HG03097 (cell line): ENCODE results near the gene PTPRN.
"Not testable (repeated sequence)": the region's sequence is repeated elsewhere in the genome, so short reads cannot be mapped to it uniquely, and the experiment has no call there.

Experiments used
- ATAC-seq: cut with Tn5 transposase; IDR thresholded peaks from one replicate; pipeline ENCODE4 v1.9.1; 2021; ENCODE audit not compliant: unreplicated experiment, low FRiP score

Gene PTPRN

DNA sequence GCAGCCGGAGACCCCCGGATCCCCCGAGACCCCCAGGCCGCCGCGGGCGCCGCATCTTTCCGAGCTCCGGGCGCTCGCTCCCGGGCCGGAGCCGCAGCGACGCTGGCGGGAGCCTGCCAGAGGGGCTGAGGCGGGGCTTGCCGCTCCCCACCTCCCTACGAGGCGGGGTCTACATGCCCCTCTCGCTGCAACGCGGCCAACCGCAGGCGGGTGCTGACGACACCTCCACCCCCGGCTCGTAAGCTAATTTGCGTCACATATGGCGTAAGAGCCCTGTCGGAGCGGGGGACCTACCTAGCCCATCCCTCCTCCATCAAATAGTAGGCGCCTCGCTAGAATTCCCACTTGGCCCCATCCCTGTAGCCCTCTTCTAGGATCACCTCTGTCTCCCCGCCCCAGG, at the start of gene PTPRN:
Gene PTPRN (minus strand): TSS at position 124 of the 400 bp plus-strand sequence. CDS start 69 bp downstream, at position 55.
- ATAC-seq = no peak

DNA sequence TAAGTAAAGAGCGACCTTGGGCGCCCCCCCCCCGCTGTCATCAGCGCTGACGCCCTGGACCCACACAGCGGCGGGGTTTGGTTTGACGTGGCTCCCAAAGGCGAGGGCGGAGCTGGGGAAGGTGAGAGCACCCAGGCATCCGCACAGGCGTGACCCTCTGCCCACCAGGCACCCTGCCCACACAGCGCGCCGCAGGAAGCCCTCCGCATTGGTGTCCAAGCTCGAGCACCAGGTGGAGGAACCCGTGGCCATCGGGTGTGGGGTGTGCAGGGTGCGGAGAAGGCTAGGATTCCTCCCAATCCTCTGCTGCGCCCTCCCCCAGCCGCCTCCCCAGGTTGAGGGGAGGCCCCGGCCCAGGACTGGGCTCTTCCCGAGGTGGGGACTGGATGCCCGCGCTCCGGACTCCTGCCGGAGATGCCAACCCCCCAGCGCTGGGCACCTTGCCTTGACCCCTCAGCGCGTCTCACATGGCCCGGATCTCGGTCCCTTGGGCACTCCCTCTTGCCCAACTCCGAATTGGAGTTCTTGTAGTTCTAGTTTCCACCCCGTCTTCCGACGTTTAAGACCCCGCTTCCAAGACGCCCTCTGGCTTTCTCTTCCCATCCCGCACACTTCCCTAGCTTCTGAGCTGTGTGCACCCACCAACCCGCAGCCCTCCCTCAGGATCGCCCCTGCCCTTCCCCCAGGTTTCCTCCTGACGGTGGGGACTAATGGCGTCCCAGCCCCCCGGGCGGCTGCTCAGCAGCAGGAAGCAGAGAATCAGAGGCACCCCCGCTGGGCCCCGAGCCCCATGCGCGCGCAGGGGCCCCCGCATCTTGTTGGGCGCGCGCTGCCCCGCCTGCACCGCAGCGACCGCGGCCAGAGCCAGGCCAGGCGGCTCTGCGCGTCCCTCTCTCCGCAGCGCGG, 49.2 kb upstream of the PTPRN start:
- ATAC-seq = no peak

DNA sequence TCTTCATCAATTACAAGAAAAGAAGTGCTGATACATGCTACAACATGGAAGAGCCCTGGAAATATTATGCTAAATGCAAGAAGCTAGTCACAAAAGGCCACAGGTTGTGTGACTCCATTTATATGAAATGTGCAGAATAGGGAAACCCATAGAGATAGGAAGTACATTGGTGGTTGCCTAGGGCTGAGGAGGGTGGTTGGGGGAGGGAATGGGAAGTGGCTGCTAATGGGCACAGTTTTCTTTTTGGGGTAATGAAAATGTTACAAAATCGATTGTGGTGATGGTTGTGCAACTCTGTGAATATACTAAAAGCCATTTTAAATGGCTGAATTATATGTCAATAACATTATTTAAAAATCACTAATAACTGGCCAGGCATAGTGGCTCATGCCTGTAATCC, 47.6 kb upstream of the PTPRN start:
- no peak for ATAC-seq

DNA sequence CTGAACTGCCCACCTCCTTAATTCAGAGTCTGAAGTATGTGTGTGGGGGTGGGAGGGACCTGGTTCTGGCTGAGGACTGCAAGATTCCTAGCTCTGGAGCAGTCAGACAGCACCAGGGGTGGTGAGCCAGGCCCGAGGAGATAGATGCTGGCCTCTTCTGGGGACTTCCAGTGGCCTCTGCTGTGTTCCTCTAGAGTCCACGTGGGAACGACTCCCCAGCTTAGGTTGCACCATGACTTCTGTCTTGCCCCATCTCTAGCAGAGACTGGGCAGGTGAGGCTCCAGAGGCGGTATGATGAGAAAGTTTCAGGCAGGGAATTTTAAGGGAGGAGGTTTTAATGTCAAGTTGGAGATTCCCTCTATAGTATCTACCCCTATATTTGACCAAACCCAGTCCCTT, 45.4 kb upstream of the PTPRN start:
- no peak for ATAC-seq

DNA sequence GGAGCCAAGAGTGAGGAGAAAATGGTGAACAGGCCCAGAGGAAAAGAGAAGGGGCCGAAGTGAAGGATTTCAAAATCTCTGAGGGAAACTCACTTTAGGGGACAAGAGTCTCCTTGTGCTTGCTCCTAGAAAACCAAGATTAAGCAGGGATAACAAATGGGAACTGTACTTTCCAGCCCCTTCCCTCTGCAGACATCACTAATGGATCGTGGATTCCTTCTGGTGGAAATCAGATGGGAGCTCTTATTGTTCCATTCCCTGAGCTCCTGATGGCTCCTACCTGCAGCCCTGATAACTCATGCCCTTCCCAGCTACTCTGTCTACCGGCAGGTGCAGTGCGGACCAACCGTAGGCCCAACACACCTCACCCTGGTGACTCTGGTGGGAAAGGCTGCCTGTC, 43.9 kb upstream of the PTPRN start:
- ATAC-seq = no peak

DNA sequence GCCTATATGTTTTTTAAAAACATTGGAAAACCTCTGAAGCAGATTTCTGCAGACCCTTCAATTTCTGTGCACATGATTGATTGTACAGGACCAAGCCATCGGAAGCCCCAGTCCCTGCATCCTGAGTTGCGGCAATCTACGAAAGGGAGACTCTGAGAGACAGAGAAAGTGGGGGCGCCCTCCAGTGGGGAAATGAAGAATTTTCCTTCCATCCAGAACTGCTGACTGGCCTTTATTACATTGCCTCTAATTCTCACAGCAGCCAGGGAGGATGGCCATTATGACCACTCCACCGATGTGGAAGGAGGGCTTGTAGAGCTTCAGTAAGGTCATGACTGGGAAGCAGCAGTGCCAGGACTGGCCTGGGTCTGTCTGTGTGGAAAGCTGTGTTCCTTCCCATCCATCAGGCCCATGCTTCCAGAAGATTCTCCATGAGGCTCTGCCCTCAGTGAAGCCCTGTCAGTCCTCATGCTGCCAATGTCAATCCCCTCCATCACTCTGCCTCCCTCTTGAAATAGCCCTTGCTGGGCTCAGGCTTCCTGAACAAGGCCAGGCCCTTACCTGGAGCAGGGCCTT, 43.3 kb upstream of the PTPRN start:
- ATAC-seq = no peak

DNA sequence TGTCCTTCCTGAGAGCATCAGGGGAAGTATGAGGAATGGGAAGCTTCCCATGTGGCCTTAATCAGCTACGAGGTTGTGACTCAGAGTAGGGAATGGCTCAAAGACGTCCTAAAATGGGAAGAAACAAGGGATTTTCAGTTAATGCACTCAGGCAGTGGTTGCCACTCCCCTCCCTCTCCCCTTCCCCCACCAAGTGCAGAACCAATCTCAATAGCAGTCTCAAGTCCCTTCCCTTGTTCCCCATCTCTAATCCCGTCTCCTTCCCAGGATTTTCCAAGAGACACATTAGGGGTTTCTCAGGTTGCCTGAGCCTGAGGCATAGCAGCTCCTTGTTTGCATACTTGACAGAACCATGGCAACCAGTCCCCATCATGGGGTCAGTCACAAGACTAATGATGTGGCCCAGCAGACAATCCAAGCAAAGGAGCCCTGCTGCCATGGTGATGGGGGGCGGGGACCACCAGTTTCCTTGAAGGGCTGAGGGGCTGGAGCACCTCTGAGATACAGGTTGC, 41.6 kb upstream of the PTPRN start:
- no peak for ATAC-seq

DNA sequence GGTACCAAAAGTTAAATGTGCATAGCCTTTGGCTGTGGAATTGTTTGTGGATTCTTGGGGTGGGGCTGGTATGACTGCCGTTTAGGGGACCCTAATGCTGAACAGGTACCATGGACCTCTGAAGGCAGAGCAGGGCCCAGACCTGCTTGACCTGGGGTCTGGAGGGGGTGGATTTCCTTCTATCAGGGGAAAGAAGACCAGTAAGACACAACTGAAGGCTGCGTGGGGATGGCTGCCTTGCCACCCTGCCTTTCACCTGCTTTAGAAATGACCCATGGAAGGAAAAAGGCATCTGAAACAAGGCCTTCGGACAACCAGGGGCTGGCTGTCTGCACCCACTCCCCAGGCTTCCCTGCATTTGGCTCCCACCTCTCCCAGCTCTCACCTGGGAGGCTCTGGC, 41.0 kb upstream of the PTPRN start:
- no peak for ATAC-seq

DNA sequence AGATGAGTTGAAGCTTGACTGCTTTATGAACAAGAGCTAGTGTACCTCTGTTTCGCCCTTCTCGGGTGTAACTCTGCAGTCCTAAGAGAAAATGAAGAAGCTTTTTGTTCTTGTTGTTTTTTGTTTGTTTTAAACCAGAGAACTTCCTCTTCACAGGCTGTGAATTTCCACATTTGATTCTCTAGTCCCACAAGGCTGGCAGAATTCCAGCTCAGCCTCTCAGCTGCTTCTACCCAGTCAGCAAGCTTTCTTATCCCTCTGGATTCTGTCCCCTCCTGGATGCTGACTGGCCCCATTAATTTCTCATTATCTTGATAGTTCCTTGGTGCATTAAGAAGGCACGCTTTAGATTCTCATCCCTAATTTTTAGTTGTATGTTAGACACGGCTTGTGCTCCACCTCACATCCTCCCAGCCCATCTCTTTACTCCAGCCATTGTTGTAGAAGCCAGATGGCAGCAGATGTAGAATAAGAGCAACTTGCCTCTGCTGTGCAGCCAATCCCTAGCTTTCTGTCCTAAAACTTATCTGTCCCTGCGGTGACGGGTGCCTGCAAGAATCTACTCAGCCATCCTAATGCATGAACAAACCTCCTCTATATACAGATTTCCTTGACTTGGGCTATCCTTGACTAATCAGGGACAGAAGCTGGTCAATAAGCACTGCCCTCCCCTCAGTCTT, 35.7 kb upstream of the PTPRN start:
- no peak for ATAC-seq

DNA sequence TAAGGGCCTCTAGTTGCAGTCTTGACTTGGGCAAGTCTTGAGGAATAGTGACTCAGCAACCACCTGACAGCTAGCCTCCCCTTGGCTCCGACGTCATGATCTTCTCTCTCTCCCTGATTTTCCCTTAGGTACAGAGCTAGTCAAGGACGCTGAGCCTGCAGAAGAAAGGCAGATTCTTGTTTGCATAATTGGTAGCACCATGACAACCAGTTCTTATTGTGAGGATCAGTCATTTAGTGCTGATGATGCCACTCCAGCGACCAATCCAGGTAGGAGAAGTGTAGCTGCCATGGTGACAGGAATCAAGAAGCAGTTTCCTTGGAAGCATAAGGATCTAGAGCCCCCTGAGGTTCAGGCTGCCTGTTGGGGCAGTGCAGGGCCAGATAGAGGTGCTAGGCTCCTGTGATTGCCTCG, 26.2 kb upstream of the PTPRN start:
- no peak for ATAC-seq

DNA sequence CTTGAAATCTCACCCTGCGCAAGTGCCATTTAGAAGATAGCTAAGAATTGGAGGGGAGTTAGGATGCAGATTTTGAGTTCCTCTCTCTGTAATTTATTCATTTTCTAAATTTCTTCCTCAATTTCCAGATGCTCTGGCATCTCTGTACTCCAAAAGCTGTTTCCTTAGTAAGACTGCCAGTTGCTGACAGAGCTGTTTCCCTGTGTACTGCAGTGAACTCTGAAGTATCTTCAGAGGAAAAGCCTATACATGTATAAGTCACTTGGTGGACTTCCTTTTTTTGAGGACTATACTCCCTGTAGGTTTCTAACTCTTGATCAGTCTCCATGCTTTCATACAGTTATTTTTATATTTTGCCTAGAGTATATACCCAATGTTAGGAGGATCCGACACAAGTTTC, 24.9 kb upstream of the PTPRN start:
- no peak for ATAC-seq

DNA sequence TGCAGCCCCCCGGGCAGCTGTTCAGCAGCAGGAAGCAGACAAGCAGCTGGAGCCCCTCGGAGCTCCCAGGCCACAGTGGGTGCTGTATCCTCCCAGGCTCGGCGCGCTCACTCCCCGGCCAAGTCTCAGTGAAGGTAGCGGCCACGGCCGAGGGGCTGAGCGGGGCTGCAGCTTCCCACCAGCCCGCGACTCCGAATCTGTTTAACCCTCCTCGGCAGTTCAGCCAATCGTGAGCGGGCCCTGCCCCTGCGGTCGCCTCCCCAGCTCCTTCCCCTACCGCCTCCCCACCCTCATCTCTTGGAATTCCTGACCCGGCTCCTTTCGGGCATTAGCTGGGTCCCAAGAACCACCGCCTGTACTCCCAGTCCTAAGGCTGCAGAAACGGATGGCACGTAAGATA, 23.3 kb upstream of the PTPRN start, which contains the start of gene RESP18:
Gene RESP18 (minus strand): TSS at position 203 of the 400 bp plus-strand sequence.
- ATAC-seq = no peak

DNA sequence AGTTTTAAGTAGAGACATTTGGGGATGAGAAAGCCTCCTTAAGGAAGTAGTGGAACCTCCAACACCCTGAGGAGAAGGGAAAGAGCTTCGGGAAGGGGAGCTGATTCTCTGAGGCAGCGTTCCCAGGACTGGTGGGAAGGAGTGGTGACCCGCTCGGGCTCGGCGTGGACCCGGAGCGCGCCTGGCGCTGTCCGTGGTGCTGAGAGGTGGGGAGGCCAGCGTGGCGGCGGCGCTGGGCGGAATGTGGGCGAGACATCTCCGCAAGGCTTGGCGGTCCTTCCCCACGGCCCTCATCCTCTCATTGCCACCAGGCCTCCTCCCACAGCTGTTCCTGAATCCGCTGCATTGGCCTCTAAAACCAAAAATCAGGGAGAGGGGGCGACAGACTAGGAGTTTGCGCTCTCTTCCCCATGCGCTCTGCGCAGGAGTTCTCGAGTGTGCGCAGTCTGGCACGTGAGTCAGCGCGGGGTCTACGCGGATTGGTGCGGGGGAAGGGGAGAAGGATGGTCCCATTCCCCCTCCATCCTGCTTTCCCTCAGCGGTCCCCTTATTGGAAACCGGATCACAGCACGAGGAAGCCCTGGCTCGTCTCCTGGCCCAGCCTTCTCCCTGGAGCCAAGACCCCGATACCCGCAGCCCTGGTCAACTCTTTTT, 22.5 kb upstream of the PTPRN start:
- ATAC-seq = no peak

DNA sequence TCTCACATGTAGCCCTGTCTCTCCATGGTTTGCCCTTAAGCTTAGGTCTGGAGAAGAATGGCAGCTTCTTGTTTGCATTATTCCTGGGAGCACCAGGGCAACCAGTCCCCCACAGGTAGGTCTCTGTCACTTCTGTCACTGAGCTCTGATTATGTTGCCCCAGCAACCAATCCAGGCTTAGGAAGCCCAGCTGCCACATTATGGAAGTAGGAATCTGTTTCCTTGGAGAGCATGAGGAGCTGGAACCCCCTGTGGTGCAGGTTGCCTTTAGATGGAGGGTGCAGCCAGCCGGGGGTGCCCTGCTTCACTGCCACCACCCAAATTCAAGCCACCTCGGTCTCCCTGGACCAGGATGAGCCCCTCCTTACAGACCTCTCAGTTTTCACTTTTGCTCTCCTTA, 18.5 kb upstream of the PTPRN start:
- ATAC-seq = no peak

DNA sequence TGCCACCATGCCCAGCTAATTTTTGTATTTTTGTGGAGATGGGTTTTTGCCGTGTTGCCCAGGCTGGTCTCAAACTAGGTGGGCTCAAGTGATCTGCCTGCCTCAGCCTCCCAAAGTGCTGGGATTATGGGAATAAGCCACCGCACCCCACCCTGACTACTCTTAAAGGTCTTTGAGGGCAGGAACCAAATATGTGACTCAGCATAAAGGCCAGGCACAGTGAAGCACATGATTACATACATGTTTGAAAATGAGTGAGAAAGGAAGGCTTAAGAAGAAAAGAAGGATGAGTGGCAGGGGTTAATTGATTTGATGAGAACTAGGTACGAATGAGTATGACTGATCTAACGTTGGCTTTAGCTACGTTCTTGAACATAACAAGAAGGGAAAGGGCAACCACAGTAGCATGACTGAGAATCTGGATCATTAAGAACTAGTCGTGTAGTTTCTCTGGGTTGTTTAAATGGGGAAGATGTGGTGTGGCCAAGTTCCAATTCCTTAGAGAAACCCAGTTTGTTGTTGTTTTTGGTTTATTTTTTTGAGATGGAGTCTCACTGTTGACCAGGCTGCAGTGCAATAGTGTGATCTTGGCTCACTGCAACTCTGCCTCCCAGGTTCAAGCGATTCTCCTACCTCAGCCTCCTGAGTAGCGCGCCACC, 16.6 kb upstream of the PTPRN start:
- ATAC-seq = no peak

DNA sequence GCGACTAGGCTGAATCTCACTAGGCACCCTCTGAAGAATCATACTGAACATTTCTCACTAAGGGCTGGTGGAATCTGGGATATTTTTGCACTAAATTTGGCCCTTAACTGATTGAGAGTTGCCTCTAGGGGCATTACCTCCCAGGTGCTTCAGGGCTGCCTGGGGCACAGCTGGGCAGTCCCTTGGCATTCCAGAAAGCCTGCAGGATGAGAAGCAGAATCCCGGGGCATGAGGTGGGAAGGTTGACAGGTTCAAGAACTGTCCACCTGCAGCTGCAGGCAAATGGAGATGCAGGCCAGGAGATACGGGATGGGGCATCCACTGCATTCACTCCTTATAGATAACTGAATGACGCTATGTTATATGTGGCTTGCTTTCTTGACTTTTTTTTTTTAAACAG, 15.9 kb upstream of the PTPRN start:
- no peak for ATAC-seq

DNA sequence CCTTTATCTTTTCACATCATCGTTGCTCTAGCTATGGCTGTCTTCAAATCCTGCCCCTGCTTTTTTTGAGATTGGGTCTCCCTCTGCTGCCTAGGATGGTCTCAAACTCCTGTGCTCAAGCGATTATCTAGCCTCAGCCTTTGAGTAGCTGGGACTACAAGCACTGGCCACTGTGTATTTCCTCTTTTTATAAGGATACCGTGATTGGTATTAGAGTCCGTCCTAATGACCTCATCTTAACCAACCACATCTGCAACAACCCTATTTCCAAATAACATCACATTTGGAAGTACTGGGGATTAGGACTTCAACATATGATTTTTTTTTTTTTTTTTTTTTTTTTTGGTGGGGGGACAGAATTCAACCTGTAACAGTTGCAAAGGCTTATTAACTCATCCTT, 14.2 kb upstream of the PTPRN start:
- no peak for ATAC-seq

DNA sequence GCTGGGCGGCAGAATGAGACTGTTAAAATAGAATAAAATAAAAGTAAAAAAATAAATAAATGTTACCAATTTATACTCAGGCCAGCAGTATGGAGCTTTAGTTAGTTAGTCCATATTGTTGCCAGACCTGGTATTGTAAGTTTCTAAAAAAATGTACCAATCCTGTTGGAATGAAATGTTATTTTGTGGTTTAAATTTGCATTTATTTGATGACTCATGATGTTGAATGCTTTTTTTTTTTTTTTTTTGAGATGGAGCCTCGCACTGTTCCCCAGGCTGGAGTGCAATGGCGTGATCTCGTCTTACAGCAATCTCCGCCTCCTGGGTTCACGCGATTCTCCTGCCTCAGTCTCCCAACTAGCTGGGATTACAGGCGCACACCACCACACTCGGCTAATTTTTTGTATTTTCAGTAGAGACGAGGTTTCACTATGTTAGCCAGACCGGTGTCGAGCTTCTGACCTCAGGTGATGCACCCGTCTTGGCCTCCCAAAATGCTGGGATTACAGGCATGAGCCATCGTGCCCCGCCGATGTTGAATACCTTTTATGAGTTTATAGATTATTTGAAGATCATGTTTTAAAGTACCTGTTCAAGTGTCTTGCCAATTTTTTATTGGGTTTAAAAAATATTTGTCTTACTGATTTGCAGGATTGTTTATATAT, 5.7 kb upstream of the PTPRN start:
- ATAC-seq = no peak

DNA sequence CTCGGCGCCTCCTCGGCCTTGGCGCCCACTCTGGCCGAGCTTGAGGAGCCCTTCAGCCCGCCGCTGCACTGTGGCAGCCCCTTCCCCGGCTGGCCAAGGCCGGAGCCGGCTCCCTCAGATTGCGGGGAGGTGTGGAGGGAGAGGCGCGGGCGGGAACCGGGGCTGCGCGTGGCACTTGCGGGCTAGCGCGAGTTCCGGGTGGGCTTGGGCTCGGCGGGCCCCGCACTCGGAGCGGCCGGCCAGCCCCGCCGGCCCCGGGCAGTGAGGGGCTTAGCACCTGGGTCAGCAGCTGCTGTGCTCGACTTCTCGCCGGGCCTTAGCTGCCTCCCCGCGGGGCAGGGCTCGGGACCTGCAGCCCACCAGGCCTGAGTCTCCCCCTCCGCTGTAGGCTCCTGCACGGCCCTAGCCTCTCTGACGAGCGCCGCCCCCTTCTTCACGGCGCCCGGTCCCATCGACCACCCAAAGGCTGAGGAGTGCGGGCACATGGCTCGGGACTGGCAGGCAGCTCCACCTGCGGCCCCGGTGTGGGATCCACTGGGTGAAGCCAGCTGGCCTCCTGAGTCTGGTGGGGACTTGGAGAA, 3.6 kb upstream of the PTPRN start:
- ATAC-seq = not testable (repeated sequence)
